ENCODE results near the gene ELK4. TPM values are rescaled to one million over a fixed set of nuclear protein-coding genes. Genes with fewer than 3 reads are reported as not detected.
A peak's percentile ranks its signal among the peaks of the same experiment; 100 is the strongest.

Gene ELK4
- total and polyA plus RNA-seq, 2 of the 13 experiments (the other 11 are each of a cell fraction or from before 2014, with no cell fraction given): 8.3 to 13.1 TPM

DNA sequence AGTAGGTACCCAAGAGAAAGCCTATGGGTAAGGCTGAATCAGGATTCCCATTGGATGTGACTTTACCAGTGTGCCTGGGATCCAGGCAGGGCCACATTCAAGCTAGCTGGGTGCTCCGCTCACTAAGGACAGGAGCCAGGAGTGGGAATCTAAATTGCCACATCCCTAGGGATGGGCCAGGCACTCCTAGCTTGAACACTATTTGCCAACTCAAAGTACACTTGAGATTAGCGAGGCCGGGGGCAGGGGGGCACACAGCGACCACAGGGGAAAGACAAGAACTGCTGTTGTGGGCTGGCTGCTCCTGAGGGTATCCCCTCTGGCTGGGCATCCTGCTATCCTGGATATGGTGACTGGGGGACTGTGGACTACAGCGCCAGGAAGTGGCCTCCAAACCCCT, 44.2 kb upstream of the ELK4 start (continued):
- peak; percentile 36; the same call in 1 of the 2 replicates for TF ChIP-seq ZBTB7A (CRISPR knock-in tag; IDR thresholded peaks at IDR 0.05)
- no peak for TF ChIP-seq ZFP41 (CRISPR knock-in tag; IDR thresholded peaks at IDR 0.05; ENCODE audit: borderline replicate concordance)
- no peak for TF ChIP-seq STAT5B (CRISPR knock-in tag; IDR thresholded peaks at IDR 0.05)
- TF ChIP-seq HES4 (CRISPR knock-in tag; IDR thresholded peaks at IDR 0.05; ENCODE audit: borderline replicate concordance): no peak
- TF ChIP-seq KDM1A (CRISPR knock-in tag; IDR thresholded peaks at IDR 0.05): no peak
- TF ChIP-seq FOXP1 (IDR thresholded peaks at IDR 0.05): no peak
- TF ChIP-seq FOXP1 (CRISPR knock-in tag; IDR thresholded peaks at IDR 0.05): peak; percentile 5; the same call in 1 of the 2 replicates
- no peak for TF ChIP-seq ZSCAN29 (CRISPR knock-in tag; conservative IDR thresholded peaks at IDR 0.05)
- TF ChIP-seq, protein P1, sequence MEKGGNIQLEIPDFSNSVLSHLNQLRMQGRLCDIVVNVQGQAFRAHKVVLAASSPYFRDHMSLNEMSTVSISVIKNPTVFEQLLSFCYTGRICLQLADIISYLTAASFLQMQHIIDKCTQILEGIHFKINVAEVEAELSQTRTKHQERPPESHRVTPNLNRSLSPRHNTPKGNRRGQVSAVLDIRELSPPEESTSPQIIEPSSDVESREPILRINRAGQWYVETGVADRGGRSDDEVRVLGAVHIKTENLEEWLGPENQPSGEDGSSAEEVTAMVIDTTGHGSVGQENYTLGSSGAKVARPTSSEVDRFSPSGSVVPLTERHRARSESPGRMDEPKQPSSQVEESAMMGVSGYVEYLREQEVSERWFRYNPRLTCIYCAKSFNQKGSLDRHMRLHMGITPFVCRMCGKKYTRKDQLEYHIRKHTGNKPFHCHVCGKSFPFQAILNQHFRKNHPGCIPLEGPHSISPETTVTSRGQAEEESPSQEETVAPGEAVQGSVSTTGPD (CRISPR knock-in tag; IDR thresholded peaks at IDR 0.05): no peak
- TF ChIP-seq MAFK (conservative IDR thresholded peaks at IDR 0.05 in 1 of 2, IDR thresholded peaks at IDR 0.05 in 1 of 2; ENCODE audit: low read length in 2 of 2): no peak
- TF ChIP-seq MED1 (CRISPR knock-in tag; IDR thresholded peaks at IDR 0.05): peak; percentile 52
- TF ChIP-seq FOXA1 (IDR thresholded peaks at IDR 0.05): no peak
- peak; percentile 52; the same call in 1 of the 2 replicates for TF ChIP-seq FOXA1 (CRISPR knock-in tag; IDR thresholded peaks at IDR 0.05)
- TF ChIP-seq, protein P2, sequence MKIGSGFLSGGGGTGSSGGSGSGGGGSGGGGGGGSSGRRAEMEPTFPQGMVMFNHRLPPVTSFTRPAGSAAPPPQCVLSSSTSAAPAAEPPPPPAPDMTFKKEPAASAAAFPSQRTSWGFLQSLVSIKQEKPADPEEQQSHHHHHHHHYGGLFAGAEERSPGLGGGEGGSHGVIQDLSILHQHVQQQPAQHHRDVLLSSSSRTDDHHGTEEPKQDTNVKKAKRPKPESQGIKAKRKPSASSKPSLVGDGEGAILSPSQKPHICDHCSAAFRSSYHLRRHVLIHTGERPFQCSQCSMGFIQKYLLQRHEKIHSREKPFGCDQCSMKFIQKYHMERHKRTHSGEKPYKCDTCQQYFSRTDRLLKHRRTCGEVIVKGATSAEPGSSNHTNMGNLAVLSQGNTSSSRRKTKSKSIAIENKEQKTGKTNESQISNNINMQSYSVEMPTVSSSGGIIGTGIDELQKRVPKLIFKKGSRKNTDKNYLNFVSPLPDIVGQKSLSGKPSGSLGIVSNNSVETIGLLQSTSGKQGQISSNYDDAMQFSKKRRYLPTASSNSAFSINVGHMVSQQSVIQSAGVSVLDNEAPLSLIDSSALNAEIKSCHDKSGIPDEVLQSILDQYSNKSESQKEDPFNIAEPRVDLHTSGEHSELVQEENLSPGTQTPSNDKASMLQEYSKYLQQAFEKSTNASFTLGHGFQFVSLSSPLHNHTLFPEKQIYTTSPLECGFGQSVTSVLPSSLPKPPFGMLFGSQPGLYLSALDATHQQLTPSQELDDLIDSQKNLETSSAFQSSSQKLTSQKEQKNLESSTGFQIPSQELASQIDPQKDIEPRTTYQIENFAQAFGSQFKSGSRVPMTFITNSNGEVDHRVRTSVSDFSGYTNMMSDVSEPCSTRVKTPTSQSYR (CRISPR knock-in tag; IDR thresholded peaks at IDR 0.05; ENCODE audit: borderline replicate concordance): peak; percentile 64; the same call in 1 of the 2 replicates
- no peak for TF ChIP-seq SMARCE1 (IDR thresholded peaks at IDR 0.05; ENCODE audit: borderline replicate concordance)
- TF ChIP-seq FOXJ3 (CRISPR knock-in tag; IDR thresholded peaks at IDR 0.05; ENCODE audit: borderline replicate concordance): 0 out of 2 replicates have a peak, but pooled peaks have one; percentile 65
- TF ChIP-seq TOPORS (CRISPR knock-in tag; IDR thresholded peaks at IDR 0.05): no peak
- peak; percentile 50; the same call in 1 of the 2 replicates for TF ChIP-seq NR2F6 (IDR thresholded peaks at IDR 0.05)
- peak; percentile 53 for TF ChIP-seq NR2F6 (CRISPR knock-in tag; IDR thresholded peaks at IDR 0.05)
- TF ChIP-seq GATA4 (IDR thresholded peaks at IDR 0.05; ENCODE audit: borderline replicate concordance, low read depth): peak; percentile 43; the same call in 1 of the 2 replicates
- peak; percentile 73 for TF ChIP-seq ISL2 (CRISPR knock-in tag; IDR thresholded peaks at IDR 0.05)
- TF ChIP-seq, protein P3, sequence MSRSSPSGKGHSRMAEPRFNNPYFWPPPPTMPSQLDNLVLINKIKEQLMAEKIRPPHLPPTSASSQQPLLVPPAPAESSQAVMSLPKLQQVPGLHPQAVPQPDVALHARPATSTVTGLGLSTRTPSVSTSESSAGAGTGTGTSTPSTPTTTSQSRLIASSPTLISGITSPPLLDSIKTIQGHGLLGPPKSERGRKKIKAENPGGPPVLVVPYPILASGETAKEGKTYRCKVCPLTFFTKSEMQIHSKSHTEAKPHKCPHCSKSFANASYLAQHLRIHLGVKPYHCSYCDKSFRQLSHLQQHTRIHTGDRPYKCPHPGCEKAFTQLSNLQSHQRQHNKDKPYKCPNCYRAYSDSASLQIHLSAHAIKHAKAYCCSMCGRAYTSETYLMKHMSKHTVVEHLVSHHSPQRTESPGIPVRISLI (CRISPR knock-in tag; IDR thresholded peaks at IDR 0.05; ENCODE audit: borderline replicate concordance): no peak
- no peak for TF ChIP-seq BRCA1 (CRISPR knock-in tag; IDR thresholded peaks at IDR 0.05)
- TF ChIP-seq ARNT (IDR thresholded peaks at IDR 0.05): no peak
- 0 out of 2 replicates have a peak, but pooled peaks have one; percentile 23 for TF ChIP-seq POLR2AphosphoS5 (IDR thresholded peaks at IDR 0.05; ENCODE audit: low read depth, low read length)
- peak; percentile 65; the same call in 1 of the 2 replicates for TF ChIP-seq NCOA2 (CRISPR knock-in tag; IDR thresholded peaks at IDR 0.05)
- peak; percentile 14 for TF ChIP-seq SKI (IDR thresholded peaks at IDR 0.05; ENCODE audit: partially characterized antibody)
- TF ChIP-seq, protein P4, sequence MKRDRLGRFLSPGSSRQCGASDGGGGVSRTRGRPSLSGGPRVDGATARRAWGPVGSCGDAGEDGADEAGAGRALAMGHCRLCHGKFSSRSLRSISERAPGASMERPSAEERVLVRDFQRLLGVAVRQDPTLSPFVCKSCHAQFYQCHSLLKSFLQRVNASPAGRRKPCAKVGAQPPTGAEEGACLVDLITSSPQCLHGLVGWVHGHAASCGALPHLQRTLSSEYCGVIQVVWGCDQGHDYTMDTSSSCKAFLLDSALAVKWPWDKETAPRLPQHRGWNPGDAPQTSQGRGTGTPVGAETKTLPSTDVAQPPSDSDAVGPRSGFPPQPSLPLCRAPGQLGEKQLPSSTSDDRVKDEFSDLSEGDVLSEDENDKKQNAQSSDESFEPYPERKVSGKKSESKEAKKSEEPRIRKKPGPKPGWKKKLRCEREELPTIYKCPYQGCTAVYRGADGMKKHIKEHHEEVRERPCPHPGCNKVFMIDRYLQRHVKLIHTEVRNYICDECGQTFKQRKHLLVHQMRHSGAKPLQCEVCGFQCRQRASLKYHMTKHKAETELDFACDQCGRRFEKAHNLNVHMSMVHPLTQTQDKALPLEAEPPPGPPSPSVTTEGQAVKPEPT (CRISPR knock-in tag; IDR thresholded peaks at IDR 0.05; ENCODE audit: low read depth): no peak
